Aorta (tissue), 5 donors: ENCODE data around the gene C3. TPM values are rescaled to one million over a fixed set of nuclear protein-coding genes. Genes with fewer than 3 reads are reported as not detected.
"Not testable (repeated sequence)": the region's sequence is repeated elsewhere in the genome, so short reads cannot be mapped to it uniquely, and the experiment has no call there.

Experiments
- ATAC-seq: fragments of 200-7000 bp; cut with Tn5 transposase; one replicate; pipeline ENCODE4 v1.9.1; 2022; ENCODE audit warnings: moderate library complexity; ENCODE audit not compliant: low FRiP score
- DNase-seq, 2 donors: peaks; one replicate each; pipeline ENCODE4 v3.0.0-alpha.2; 2020
- H3K27ac ChIP-seq, 2 donors: one replicate each; pipeline ENCODE4 v1.5.1; 2013; ENCODE audit warnings: low read length in 2 of 2, mild to moderate bottlenecking in 2 of 2, moderate library complexity in 2 of 2, control low read depth in 1 of 2, inconsistent platforms in 1 of 2, low read depth in 1 of 2
- H3K27me3 ChIP-seq, 2 donors: one replicate each; pipeline ENCODE4 v1.6.1; 2013; ENCODE audit warnings: control low read depth in 1 of 2, low read length in 1 of 2, mild to moderate bottlenecking in 1 of 2, moderate library complexity in 1 of 2; ENCODE audit not compliant: insufficient read depth in 2 of 2, control insufficient read depth in 1 of 2
- H3K36me3 ChIP-seq, 2 donors: one replicate each; pipeline ENCODE4 v1.6.1; 2013; ENCODE audit warnings: control low read depth in 1 of 2, low read length in 1 of 2, mild to moderate bottlenecking in 1 of 2; ENCODE audit not compliant: insufficient read depth in 2 of 2, control insufficient read depth in 1 of 2
- H3K4me1 ChIP-seq, 2 donors: one replicate each; pipeline ENCODE4 v1.6.1; 2013; ENCODE audit warnings: low read length in 2 of 2, control low read depth in 1 of 2, mild to moderate bottlenecking in 1 of 2, moderate library complexity in 1 of 2; ENCODE audit not compliant: insufficient read depth in 2 of 2, control insufficient read depth in 1 of 2
- H3K4me3 ChIP-seq, 2 donors: one replicate each; pipeline ENCODE4 v1.5.1; 2013; ENCODE audit warnings: low read length in 2 of 2, control low read depth in 1 of 2, mild to moderate bottlenecking in 1 of 2
- H3K9me3 ChIP-seq: one replicate; pipeline ENCODE4 v1.6.1; 2013; ENCODE audit warnings: mild to moderate bottlenecking, low read length; ENCODE audit not compliant: control insufficient read depth
- WGBS, 2 donors: extraction: QIAGEN DNeasy Blood & Tissue Kit; methylation state at CpG; one replicate each; pipeline ENCODE4 v1.1.7; 2013; 5-methylcytosine and 5-hydroxymethylcytosine counted together
- intact Hi-C, 2 donors: fragments of 100-400 bp; cut with DNase I; formaldehyde crosslinking; loops; one replicate each; pipeline versions ENCODE4 v1.14.2 to v1.15.0; 2022
- polyA plus RNA-seq, 2 donors: library from polyadenylated mRNA; stranded (reverse); fragments of 200-250 nt; gene quantifications; one replicate each; pipeline ENCODE4 v1.2.3, GENCODE V29; 2013
- total RNA-seq, 2 donors: library from RNA; stranded (reverse); fragmentation: NEBNext Ultra II Directional; extraction: Animal tissue kit (Norgen Biotek cat#: 25700); gene quantifications; one replicate each; pipeline ENCODE4 v1.2.1, GENCODE V29; 2021
- donor health status: healthy with polysubstance abuse.
- donor health status: Bipolar disorder and iron deficiency.
- donor health status: DM: no; HTN: no; CAD: no.
- donor health status: DM: no; HTN: no; CAD: no.
- donor health status: DM: yes; HTN: yes; CAD: no.

The C3 gene
- total and polyA plus RNA-seq, 4 donors, result 9.1 to 3,196 (median 522) TPM

DNA sequence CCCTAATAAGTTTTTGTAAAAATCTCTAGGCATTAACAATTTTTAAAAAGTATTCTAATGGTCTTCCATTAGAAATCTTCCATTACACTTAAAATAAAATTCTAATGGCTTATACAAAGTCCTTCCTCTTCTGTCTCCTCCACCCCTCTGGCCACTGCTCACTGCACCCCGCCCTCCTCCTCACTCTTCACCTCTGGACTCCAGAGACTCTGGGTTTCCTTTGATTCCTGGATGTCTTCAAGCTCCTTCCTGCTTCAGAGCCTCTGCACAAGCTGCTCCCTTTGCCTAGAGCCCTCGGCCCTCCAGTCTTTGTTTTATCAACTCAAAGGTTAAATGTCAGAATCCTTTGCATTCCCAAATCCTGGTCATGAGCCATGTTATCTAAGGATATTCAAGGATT, 71.3 kb downstream of the C3 start:
- Histone ChIP-seq H3K4me1 (no peaks in the 10 kb centered on the region), H3K9me3 (no peaks in the 10 kb centered on the region), H3K4me3 (no peak overlapping the region), H3K27me3 (peaks cover 0 to 2% of the 10 kb centered on the region in 2 donors), H3K27ac (no peak overlapping the region), H3K36me3 (no peaks in the 10 kb centered on the region)
- DNase-seq (no peak), ATAC-seq (no peak)
- 36 to 41% methylated on average over 2 of the region's 2 CpGs for WGBS, 2 donors
- intact Hi-C loops, result no loop called here

DNA sequence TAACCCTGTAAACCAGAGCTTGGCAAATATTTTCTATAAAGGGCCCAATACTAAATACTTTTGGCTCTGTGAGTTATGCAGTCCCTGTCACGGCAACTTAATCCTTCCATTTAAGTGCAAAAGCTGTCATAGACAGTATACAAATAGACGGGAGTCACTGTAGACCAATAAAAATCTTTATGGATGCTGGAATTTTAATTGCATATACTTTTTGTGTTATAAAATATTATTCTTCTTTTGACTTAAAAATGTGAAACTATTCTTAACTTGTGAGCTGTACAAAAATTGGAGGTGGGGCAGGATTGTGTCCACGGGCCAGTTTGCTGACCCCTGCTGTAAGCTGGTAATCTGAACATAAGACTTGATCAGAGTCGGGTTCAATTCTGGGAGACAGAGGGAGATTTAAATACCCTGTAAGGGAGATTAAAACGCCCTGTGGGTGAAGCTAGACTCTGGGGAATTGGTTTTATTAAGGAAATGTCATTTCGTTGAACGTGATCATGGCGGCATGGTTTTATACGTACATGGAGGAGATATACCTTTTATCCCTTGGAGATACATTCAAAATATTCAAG, 72.2 kb downstream of the C3 start:
- no peak for ATAC-seq
- H3K4me3 ChIP-seq, result no peak overlapping the region
- H3K36me3 ChIP-seq, result no peaks in the 10 kb centered on the region
- H3K27me3 ChIP-seq, result peaks cover 0 to 3% of the 10 kb centered on the region in 2 donors
- no peak overlapping the region for H3K27ac ChIP-seq
- no peaks in the 10 kb centered on the region for H3K4me1 ChIP-seq
- no peak for DNase-seq
- 75 to 78% methylated on average over 9 of the region's 9 CpGs for WGBS, 2 donors
- intact Hi-C loops, result no loop called here
- H3K9me3 ChIP-seq, result no peaks in the 10 kb centered on the region

DNA sequence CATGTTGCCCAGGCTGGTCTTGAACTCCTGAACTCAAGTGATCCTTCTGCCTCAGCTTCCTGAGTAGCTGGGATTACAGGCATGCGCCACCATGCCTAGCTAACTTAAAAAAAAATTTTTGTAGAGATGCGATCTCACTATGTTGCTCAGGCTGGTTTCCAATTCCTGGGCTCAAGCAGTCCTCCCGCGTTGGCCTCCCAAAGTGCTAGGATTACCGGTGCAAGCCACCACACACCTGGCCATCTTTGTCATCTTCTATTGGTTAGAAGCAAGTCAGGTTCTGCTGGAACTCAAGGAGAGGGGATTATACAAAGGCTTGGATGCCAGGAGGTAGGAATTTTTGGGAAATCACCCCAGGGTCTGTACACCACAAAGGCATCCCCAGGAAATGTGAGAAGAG, 75.7 kb downstream of the C3 start:
- intact Hi-C loops, result no loop called here
- no peak for DNase-seq
- Histone ChIP-seq H3K4me3 (no peak overlapping the region), H3K27me3 (peaks cover 0 to 2% of the 10 kb centered on the region in 2 donors), H3K27ac (no peak overlapping the region), H3K4me1 (no peaks in the 10 kb centered on the region), H3K9me3 (no peaks in the 10 kb centered on the region), H3K36me3 (no peaks in the 10 kb centered on the region)
- no peak for ATAC-seq
- 82 to 85% methylated on average over 5 of the region's 5 CpGs for WGBS, 2 donors

DNA sequence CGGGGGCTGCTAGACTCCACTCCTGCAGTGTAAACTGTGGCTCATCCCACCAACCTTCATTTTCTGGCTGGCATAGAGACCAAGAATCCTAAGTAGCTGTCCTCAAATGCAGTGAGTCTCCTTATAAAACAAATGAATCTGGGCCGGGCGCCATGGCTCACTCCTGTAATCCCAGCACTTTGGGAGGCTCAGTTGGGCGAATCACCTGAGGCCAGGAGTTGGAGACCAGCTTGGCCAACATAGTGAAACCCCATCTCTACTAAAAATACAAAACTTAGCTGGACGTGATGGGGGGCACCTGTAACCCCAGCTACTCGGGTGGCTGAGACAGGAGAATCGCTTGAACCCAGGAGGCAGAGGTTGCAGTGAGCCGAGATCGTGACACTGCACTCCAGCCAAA, 80.1 kb downstream of the C3 start:
- H3K27me3 ChIP-seq, H3K4me1 ChIP-seq, DNase-seq, H3K9me3 ChIP-seq, H3K4me3 ChIP-seq, ATAC-seq, H3K36me3 ChIP-seq, intact Hi-C loops, H3K27ac ChIP-seq: not testable (repeated sequence)
- 79% methylated on average over 9 of the region's 9 CpGs for WGBS, 2 donors

DNA sequence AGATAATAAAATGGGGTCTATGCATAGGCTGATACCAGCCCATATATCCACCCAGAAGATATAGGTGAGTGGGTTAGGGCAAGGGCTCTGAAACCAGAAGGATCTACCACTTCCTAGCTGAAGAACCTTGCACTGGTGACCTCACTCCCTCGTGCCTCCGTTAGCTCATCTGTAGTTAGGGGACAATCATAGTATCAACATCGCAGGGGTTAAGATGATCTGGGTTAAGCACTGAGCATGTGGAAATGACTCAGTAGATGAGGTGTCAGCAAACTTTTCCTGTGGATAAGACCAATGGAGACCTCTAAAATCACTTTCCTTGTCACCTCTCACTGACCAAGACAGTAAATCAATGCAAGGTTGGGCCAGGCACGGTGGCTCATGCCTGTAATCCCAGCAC, 81.0 kb downstream of the C3 start:
- no peak overlapping the region for H3K4me3 ChIP-seq
- no peaks in the 10 kb centered on the region for H3K4me1 ChIP-seq
- no peak overlapping the region for H3K27ac ChIP-seq
- intact Hi-C loops, result loop anchor here in 1 of 2 donors (10.0 kb wide), 1 partner anchor 95 kb away; the partner anchor contains the start of genes GPR108 and TRIP10
- no peak for ATAC-seq
- WGBS, 2 donors, result 79 to 86% methylated on average over 4 of the region's 4 CpGs
- H3K27me3 ChIP-seq, result peaks cover 0 to 2% of the 10 kb centered on the region in 2 donors
- no peaks in the 10 kb centered on the region for H3K36me3 ChIP-seq
- no peaks in the 10 kb centered on the region for H3K9me3 ChIP-seq
- no peak for DNase-seq

DNA sequence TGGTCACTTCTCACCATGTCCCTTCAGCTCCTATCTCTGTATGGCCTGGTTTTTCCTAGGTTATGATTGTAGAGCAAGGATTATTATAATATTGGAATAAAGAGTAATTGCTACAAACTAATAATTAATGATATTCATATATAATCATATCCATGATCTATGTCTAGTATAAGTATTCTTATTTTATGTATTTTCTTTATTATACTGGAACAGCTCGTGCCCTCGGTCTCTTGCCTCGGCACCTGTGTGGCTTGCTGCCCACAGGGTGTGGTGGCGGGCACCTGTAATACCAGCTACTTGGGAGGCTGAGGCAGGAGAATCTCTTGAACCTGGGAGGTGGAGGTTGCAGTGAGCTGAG, 87.0 kb downstream of the C3 start:
- H3K27ac ChIP-seq, ATAC-seq, H3K9me3 ChIP-seq, H3K27me3 ChIP-seq, DNase-seq, H3K4me3 ChIP-seq, H3K36me3 ChIP-seq, H3K4me1 ChIP-seq: not testable (repeated sequence)
- intact Hi-C loops, result loop anchor here (2.0 to 10.0 kb wide), 4 partner anchors 101 to 229 kb away; partner anchors contain the start of genes GPR108 (in 1 of the 2) and TRIP10 (in 1 of the 2)
- 77 to 82% methylated on average over 4 of the region's 4 CpGs for WGBS, 2 donors

DNA sequence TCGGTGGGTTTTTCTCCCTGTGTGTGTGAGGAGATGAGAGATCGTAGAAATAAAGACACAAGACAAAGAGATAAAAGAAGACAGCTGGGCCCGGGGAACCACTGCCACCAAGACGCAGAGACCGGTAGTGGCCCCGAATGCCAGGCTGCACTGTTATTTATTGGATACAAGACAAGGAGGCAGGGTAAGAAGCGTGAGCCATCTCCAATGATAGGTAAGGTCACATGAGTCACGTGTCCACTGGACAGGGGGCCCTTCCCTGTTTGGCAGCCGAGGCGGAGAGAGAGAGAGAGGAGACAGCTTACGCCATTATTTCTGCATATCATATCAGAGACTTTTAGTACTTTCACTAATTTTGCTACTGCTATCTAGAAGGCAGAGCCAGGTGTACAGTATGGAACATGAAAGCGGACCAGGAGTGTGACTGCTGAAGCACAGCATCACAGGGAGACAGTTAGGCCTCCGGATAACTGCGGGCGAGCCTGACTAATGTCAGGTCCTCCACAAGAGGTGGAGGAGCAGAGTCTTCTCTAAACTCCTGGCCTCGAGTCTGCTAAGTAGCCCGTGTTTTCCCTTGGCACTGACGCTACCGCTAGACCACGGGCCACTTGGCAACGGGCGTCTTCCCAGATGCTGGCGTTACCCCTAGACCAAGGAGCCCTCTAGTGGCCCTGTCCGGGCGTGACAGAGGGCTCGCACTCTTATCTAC, 87.5 kb downstream of the C3 start:
- H3K27me3 ChIP-seq, H3K9me3 ChIP-seq, H3K4me1 ChIP-seq, ATAC-seq, H3K36me3 ChIP-seq, H3K27ac ChIP-seq, H3K4me3 ChIP-seq: not testable (repeated sequence)
- DNase-seq, result peak; percentile 80 to 85
- intact Hi-C loops, result loop anchor here (2.0 to 10.0 kb wide), 4 partner anchors 102 to 230 kb away; partner anchors contain the start of genes GPR108 (in 1 of the 2) and TRIP10 (in 1 of the 2)
- 52 to 53% methylated on average over 26 of the region's 26 CpGs for WGBS, 2 donors

DNA sequence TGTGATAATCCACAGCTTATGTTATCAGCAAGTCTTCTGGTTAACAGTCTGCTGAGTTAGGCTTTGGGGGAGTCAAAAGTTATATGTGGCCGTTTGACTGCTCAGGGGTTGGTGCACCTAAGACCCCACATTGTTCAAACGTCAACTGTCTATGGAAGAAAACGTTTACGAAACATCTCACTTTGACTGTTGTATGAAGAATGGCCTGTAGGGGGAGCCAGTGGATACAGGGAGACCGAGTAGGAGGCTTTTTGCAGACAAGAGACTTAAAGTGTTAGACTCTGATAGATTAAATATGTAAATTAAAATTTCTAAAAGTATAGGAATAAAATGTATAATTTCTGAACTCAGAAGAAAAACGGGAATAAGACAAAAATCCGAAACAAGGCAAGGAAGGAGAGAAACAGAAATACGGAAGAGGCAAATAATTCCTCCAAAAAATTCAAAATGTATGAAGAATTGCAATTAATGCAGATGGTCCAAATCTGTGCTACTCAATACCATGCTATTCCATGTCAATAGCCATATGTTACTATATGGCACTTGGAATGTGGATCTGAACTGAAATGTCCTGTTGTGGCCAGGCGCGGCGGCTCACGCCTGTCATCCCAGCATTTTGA, 88.3 kb downstream of the C3 start:
- Histone ChIP-seq H3K27ac (no peak overlapping the region), H3K27me3 (no peaks in the 10 kb centered on the region), H3K4me1 (no peaks in the 10 kb centered on the region), H3K4me3 (no peak overlapping the region), H3K36me3 (no peaks in the 10 kb centered on the region), H3K9me3 (no peaks in the 10 kb centered on the region)
- no peak for DNase-seq
- intact Hi-C loops, result loop anchor here (2.0 to 10.0 kb wide), 4 partner anchors 103 to 231 kb away; partner anchors contain the start of genes GPR108 (in 1 of the 2) and TRIP10 (in 1 of the 2)
- WGBS, 2 donors, result 43 to 44% methylated on average over 12 of the region's 12 CpGs
- ATAC-seq, result peak; percentile 79
